SK-N-SH (cell line): Measurements from ENCODE around the gene MYL1. TPM values are rescaled to one million over a fixed set of nuclear protein-coding genes. Genes with fewer than 3 reads are reported as not detected.

Experiments used
- CTCF ChIA-PET: fragments of 300-600, 350-600 bp; formaldehyde crosslinking; extraction: SDS; loops from one replicate; lab custom pipeline; 2021; lab: Yijun Ruan, JAX
- POLR2A ChIA-PET: fragments of 350-600 bp; sonication (Branson Sonifier 250); formaldehyde crosslinking; extraction: SDS; loops from one replicate; lab custom pipeline; 2020; ENCODE audit warnings: antibody characterized with exemption, inconsistent platforms; lab: Yijun Ruan, JAX
- DNase-seq: peaks from one replicate; pipeline ENCODE4 v3.0.0; 2012
- H2AFZ ChIP-seq: fragments of 200-600 bp; sonication (generic); 2 replicates; pipeline ENCODE4 v1.8.1; 2016; ENCODE audit warnings: antibody characterized with exemption, mild to moderate bottlenecking, low read depth
- H3F3A ChIP-seq: fragments of 200-600 bp; sonication (generic); replicated peaks from 2 replicates; pipeline ENCODE3; 2016; ENCODE audit warnings: antibody characterized with exemption, mild to moderate bottlenecking; ENCODE audit not compliant: insufficient read depth
- H3K27ac ChIP-seq, 2 experiments: fragments of 200-500 bp in 1 of 2; fragments of 200-600 bp in 1 of 2; sonication (Bioruptor generic) in 1 of 2; sonication (generic), shearing (Covaris generic) in 1 of 2; 2 replicates each; pipeline versions ENCODE4 v1.5.1 to v1.6.1; 2014 to 2016; ENCODE audit warnings: low read depth in 2 of 2, inconsistent platforms in 1 of 2, low read length in 1 of 2, mild to moderate bottlenecking in 1 of 2, mixed read lengths in 1 of 2
- H3K27me3 ChIP-seq: fragments of 200-600 bp; sonication (generic), shearing (Covaris generic); 2 replicates; pipeline ENCODE4 v1.6.1; 2016; ENCODE audit warnings: mixed run types; ENCODE audit not compliant: insufficient read depth
- H3K36me3 ChIP-seq, 2 experiments: fragments of 200-500 bp in 1 of 2; fragments of 200-600 bp in 1 of 2; sonication (Bioruptor generic) in 1 of 2; sonication (generic) in 1 of 2; replicated peaks in 1 of 2; 2 replicates each; pipeline versions ENCODE3 to v1.5.1; 2014 to 2016; ENCODE audit warnings: low read length in 1 of 2, mild to moderate bottlenecking in 1 of 2; ENCODE audit not compliant: insufficient read depth in 2 of 2, control insufficient read depth in 1 of 2
- H3K4me1 ChIP-seq, 2 experiments: fragments of 200-500 bp in 1 of 2; fragments of 200-600 bp in 1 of 2; sonication (Bioruptor generic) in 1 of 2; sonication (generic), shearing (Covaris generic) in 1 of 2; 2 replicates each; pipeline versions ENCODE4 v1.5.1 to v1.6.1; 2014 to 2016; ENCODE audit warnings: low read depth in 1 of 2, low read length in 1 of 2, mixed run types in 1 of 2; ENCODE audit not compliant: insufficient read depth in 2 of 2, control insufficient read depth in 1 of 2
- H3K4me2 ChIP-seq: fragments of 200-600 bp; sonication (generic), shearing (Covaris generic); 2 replicates; pipeline ENCODE4 v1.6.1; 2017; ENCODE audit warnings: mixed run types
- H3K4me3 ChIP-seq, 2 experiments: fragments of 200-500 bp in 1 of 2; fragments of 200-600 bp in 1 of 2; sonication (Bioruptor generic) in 1 of 2; sonication (generic), shearing (Covaris generic) in 1 of 2; 2 replicates each; pipeline versions ENCODE4 v1.5.1 to v1.8.1; 2014 to 2016; ENCODE audit warnings: low read depth in 2 of 2, inconsistent platforms in 1 of 2, low read length in 1 of 2, mild to moderate bottlenecking in 1 of 2, mixed read lengths in 1 of 2, moderate library complexity in 1 of 2
- H3K79me2 ChIP-seq: fragments of 200-600 bp; sonication (generic); 2 replicates; pipeline ENCODE4 v1.8.1; 2017; ENCODE audit warnings: mild to moderate bottlenecking; ENCODE audit not compliant: insufficient read depth
- H3K9ac ChIP-seq: fragments of 200-600 bp; sonication (generic); 2 replicates; pipeline ENCODE4 v1.6.1; 2017; ENCODE audit warnings: mixed run types
- H3K9me2 ChIP-seq: fragments of 200-600 bp; sonication (generic); 2 replicates; pipeline ENCODE4 v1.6.1; 2017; ENCODE audit warnings: mixed run types
- H3K9me3 ChIP-seq: fragments of 200-600 bp; sonication (generic); 2 replicates; pipeline ENCODE4 v1.6.1; 2017; ENCODE audit warnings: mixed run types, mild to moderate bottlenecking, moderate library complexity
- H4K20me1 ChIP-seq: fragments of 200-600 bp; sonication (generic); 2 replicates; pipeline ENCODE4 v1.6.1; 2017; ENCODE audit warnings: mild to moderate bottlenecking, mixed run types; ENCODE audit not compliant: insufficient read depth
- EP300 ChIP-seq, 2 experiments: IDR thresholded peaks; 2 replicates each; pipeline versions ENCODE4 v1.4.0 to v1.6.1; 2012; ENCODE audit warnings: borderline replicate concordance in 1 of 2, low read depth in 1 of 2, low read length in 1 of 2
- EZH2phosphoT487 ChIP-seq: fragments of 200-600 bp; sonication (generic); IDR thresholded peaks from 2 replicates; pipeline ENCODE4 v1.6.1; 2017; ENCODE audit warnings: low read depth, mixed run types, mild to moderate bottlenecking, antibody characterized with exemption, moderate library complexity, borderline replicate concordance
- GATA2 ChIP-seq: sonication (generic); formaldehyde crosslinking; IDR thresholded peaks from 2 replicates; pipeline ENCODE4 v1.5.0; 2020; ENCODE audit warnings: mild to moderate bottlenecking, missing genetic modification reagents
- MEF2A ChIP-seq: IDR thresholded peaks from 2 replicates; pipeline ENCODE4 v1.4.0; 2012; ENCODE audit warnings: low read depth, borderline replicate concordance
- MXI1 ChIP-seq: IDR thresholded peaks from 2 replicates; pipeline ENCODE4 v1.6.1; 2012; ENCODE audit warnings: mild to moderate bottlenecking, low read depth, low read length, improper control_type of control experiment
- POLR2AphosphoS5 ChIP-seq: IDR thresholded peaks from 2 replicates; pipeline ENCODE4 v1.6.1; 2012; ENCODE audit warnings: low read depth, low read length
- RCOR1 ChIP-seq: fragments of 150-350 bp; IDR thresholded peaks from 2 replicates; pipeline ENCODE4 v1.6.1; 2017; ENCODE audit warnings: antibody characterized with exemption, low read length
- RFX5 ChIP-seq: IDR thresholded peaks from 2 replicates; pipeline ENCODE4 v1.6.1; 2012; ENCODE audit warnings: mild to moderate bottlenecking, improper control_type of control experiment, low read length
- RXRA ChIP-seq: IDR thresholded peaks from 2 replicates; pipeline ENCODE4 v1.4.0; 2012; ENCODE audit warnings: low read depth, mild to moderate bottlenecking, borderline replicate concordance
- SIN3A ChIP-seq: IDR thresholded peaks from 2 replicates; pipeline ENCODE4 v1.6.1; 2012; ENCODE audit warnings: low read depth, mild to moderate bottlenecking, low read length, moderate library complexity, borderline replicate concordance
- TCF12 ChIP-seq: IDR thresholded peaks from 2 replicates; pipeline ENCODE4 v1.4.0; 2012
- YY1 ChIP-seq: IDR thresholded peaks from 2 replicates; pipeline ENCODE4 v1.4.0; 2012; ENCODE audit warnings: low read depth, mild to moderate bottlenecking
- WGBS: methylation state at CpG from one replicate; pipeline ENCODE4 v1.1.6; 2017; ENCODE audit warnings: low lambda C conversion rate; 5-methylcytosine and 5-hydroxymethylcytosine counted together
- polyA plus RNA-seq, 3 experiments: library from polyadenylated mRNA; depleted of rRNA; stranded (reverse); fragments of >200 nt; gene quantifications; 2 replicates each; pipeline ENCODE4 v1.2.3, GENCODE V29; 2012
- TF ChIP-seq, protein P1 (sequence below): IDR thresholded peaks from 2 replicates; pipeline ENCODE4 v1.6.1; 2012; ENCODE audit warnings: mild to moderate bottlenecking, low read depth, low read length, moderate library complexity
- TF ChIP-seq, protein P2 (sequence below): IDR thresholded peaks from 2 replicates; pipeline ENCODE4 v1.4.0; 2012; ENCODE audit warnings: low read depth, borderline replicate concordance

The MYL1 gene
- polyA plus RNA-seq, 1 of the 3 experiments (the other 2 are of a cell fraction) = not detected

DNA sequence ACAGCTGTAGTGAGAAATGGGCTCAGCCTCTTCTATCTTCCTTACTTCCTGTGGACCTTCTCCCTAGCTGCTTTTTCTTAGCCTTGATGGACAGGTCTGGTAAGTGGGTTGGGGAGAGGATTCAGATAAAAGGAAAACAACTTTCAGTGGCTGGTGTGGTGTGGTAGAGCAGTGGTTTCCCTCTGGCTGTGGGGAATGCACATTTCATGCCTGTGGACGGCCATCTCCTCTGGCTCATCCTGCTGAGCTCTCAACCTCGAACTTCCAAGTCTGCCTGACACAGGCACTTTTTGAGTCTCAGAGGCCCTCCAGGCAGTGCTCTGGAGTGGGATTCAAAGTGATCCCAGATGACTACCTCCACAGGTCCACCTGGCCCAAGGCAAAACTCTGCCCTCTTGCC is 51.1 kb downstream of the MYL1 start:
- Histone ChIP-seq H4K20me1 (no peaks in the 10 kb centered on the region), H3K4me2 (no peak overlapping the region), H2AFZ (no peak overlapping the region), H3K36me3 (no peaks in the 10 kb centered on the region), H3K79me2 (no peaks in the 10 kb centered on the region), H3K27ac (no peak overlapping the region), H3K9me2 (no peaks in the 10 kb centered on the region), H3F3A (no peaks in the 10 kb centered on the region), H3K9me3 (no peaks in the 10 kb centered on the region), H3K4me3 (no peak overlapping the region), H3K27me3 (no peaks in the 10 kb centered on the region), H3K4me1 (no peaks in the 10 kb centered on the region), H3K9ac (no peak overlapping the region)
- TF ChIP-seq MXI1 (no peak), RFX5 (no peak), POLR2AphosphoS5 (no peak), EP300 (IDR thresholded peaks at IDR 0.05; ENCODE audit: borderline replicate concordance in 1 of 2, low read depth in 1 of 2, low read length in 1 of 2) (no peak), RXRA (no peak), MEF2A (no peak), GATA2 (CRISPR knock-in tag) (no peak)
- TF ChIP-seq, protein P1, sequence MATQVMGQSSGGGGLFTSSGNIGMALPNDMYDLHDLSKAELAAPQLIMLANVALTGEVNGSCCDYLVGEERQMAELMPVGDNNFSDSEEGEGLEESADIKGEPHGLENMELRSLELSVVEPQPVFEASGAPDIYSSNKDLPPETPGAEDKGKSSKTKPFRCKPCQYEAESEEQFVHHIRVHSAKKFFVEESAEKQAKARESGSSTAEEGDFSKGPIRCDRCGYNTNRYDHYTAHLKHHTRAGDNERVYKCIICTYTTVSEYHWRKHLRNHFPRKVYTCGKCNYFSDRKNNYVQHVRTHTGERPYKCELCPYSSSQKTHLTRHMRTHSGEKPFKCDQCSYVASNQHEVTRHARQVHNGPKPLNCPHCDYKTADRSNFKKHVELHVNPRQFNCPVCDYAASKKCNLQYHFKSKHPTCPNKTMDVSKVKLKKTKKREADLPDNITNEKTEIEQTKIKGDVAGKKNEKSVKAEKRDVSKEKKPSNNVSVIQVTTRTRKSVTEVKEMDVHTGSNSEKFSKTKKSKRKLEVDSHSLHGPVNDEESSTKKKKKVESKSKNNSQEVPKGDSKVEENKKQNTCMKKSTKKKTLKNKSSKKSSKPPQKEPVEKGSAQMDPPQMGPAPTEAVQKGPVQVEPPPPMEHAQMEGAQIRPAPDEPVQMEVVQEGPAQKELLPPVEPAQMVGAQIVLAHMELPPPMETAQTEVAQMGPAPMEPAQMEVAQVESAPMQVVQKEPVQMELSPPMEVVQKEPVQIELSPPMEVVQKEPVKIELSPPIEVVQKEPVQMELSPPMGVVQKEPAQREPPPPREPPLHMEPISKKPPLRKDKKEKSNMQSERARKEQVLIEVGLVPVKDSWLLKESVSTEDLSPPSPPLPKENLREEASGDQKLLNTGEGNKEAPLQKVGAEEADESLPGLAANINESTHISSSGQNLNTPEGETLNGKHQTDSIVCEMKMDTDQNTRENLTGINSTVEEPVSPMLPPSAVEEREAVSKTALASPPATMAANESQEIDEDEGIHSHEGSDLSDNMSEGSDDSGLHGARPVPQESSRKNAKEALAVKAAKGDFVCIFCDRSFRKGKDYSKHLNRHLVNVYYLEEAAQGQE = no peak
- TF ChIP-seq, protein P2, sequence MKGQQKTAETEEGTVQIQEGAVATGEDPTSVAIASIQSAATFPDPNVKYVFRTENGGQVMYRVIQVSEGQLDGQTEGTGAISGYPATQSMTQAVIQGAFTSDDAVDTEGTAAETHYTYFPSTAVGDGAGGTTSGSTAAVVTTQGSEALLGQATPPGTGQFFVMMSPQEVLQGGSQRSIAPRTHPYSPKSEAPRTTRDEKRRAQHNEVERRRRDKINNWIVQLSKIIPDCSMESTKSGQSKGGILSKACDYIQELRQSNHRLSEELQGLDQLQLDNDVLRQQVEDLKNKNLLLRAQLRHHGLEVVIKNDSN = no peak
- ChIA-PET POLR2A (no interaction called here), CTCF (no interaction called here)
- DNase-seq = no peak
- WGBS = 25% methylated on average over 2 of the region's 2 CpGs

DNA sequence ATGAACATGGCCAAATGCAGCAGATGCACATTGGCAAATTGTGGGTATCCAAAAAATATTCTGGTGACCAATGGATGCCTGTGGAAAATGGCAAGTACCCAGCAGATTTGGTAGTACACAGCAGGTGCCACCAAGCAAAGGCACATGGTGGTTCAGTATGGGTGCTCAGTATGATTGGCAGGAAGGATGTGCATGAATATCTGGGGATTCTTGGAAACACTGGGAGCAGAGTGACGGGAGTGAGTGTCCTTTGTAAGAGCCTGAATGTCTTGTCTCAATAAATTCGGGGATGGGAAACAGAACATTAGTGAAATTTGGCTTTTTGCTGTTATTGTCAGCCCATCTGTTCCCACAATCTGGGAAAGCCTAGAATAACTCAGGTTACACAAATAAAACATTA is 52.9 kb downstream of the MYL1 start:
- DNase-seq = no peak
- no peaks in the 10 kb centered on the region for H3K9me2 ChIP-seq
- no peak overlapping the region for H2AFZ ChIP-seq
- H3F3A ChIP-seq = no peaks in the 10 kb centered on the region
- H3K4me1 ChIP-seq = no peaks in the 10 kb centered on the region
- H3K9me3 ChIP-seq = no peaks in the 10 kb centered on the region
- no peak overlapping the region for H3K4me3 ChIP-seq
- no peaks in the 10 kb centered on the region for H3K27me3 ChIP-seq
- TF ChIP-seq, protein P2 = no peak
- no peak for TF ChIP-seq SIN3A
- TF ChIP-seq, protein P1 = no peak
- no peak for TF ChIP-seq TCF12
- no peak for TF ChIP-seq RCOR1
- no peak for TF ChIP-seq EZH2phosphoT487
- TF ChIP-seq RFX5 = no peak
- no peak for TF ChIP-seq YY1
- TF ChIP-seq GATA2 (CRISPR knock-in tag) = no peak
- 11% methylated on average over 2 of the region's 2 CpGs for WGBS
- H3K9ac ChIP-seq = no peak overlapping the region
- ChIA-PET POLR2A (no interaction called here), CTCF (no interaction called here)
- H3K4me2 ChIP-seq = no peak overlapping the region
- no peaks in the 10 kb centered on the region for H3K79me2 ChIP-seq
- no peaks in the 10 kb centered on the region for H4K20me1 ChIP-seq
- no peak overlapping the region for H3K27ac ChIP-seq
- H3K36me3 ChIP-seq = no peaks in the 10 kb centered on the region
